ENCODE results near the gene ATP1A1. TPM values are rescaled to one million over a fixed set of nuclear protein-coding genes. Genes with fewer than 3 reads are reported as not detected.
A peak's percentile ranks its signal among the peaks of the same experiment; 100 is the strongest.

Gene ATP1A1
- total RNA-seq (100 to 1,000 TPM in 2 of 4 donors, 10 to 100 TPM in 2; 66.1 to 342 (median 150) TPM), polyA plus RNA-seq (100 to 1,000 TPM; 126 to 440 (median 309) TPM)
- long read RNA-seq, donor 1, transcript ATP1A1-201 (23 exons, 3,654 nt) = major isoform, 20 of 32 reads
- long read RNA-seq, donor 1, partial matches to known transcripts = 11 of 32 reads
- long read RNA-seq, donor 1, other reads (novel, unspliced or antisense) = 1 of 32 reads
- long read RNA-seq, donor 2, transcript ATP1A1-201 (23 exons, 3,654 nt) = major isoform, 295 of 410 reads
- long read RNA-seq, donor 2, partial matches to known transcripts = 93 of 410 reads
- long read RNA-seq, donor 2, other reads (novel, unspliced or antisense) = 17 of 410 reads

- TF ChIP-seq CTCF (IDR thresholded peaks at IDR 0.05) = no peak
- intact Hi-C loops (cut with DNase I) = loop anchor here in 1 of 2 donors (5.0 kb wide), 1 partner anchor 114 kb away; no protein-coding TSS in a partner anchor
Observed at GRCh38 chr1:116372651-116373430, at the start of gene ATP1A1. Gene ATP1A1, plus strand, starts transcription at chr1:116373244. Its CDS starts 268 bp downstream, at chr1:116373512.

GRCh38 chr1:116323491-116323890 is 49.6 kb upstream of the ATP1A1 start:
- H3K4me3 ChIP-seq = no peak overlapping the region
- TF ChIP-seq CTCF (IDR thresholded peaks at IDR 0.05) = no peak
- no peak for ATAC-seq
- H3K4me1 ChIP-seq = no peaks in the 10 kb centered on the region
- no peaks in the 10 kb centered on the region for H3K27me3 ChIP-seq (ENCODE audit: insufficient read depth in 3 of 3, low read length in 2 of 3)
- no peaks in the 10 kb centered on the region for H3K36me3 ChIP-seq (ENCODE audit: insufficient read depth in 1 of 2, low read depth in 1 of 2)
- no peak for DNase-seq
- WGBS, 3 donors = 70 to 83% (median 77%) methylated on average over 2 of the region's 2 CpGs
- no peaks in the 10 kb centered on the region for H3K9me3 ChIP-seq
- no peak overlapping the region for H3K27ac ChIP-seq
- intact Hi-C loops (cut with DNase I) = no loop called here

More at GRCh38 chr1:116372651-116373430, at the start of gene ATP1A1:
- H3K27ac ChIP-seq = peak within 1 kb of the TSS; percentile 89
- ATAC-seq (peak; percentile 76 to 88 (median 80)), DNase-seq (peak; percentile 98)
- no peaks in the 10 kb centered on the region for H3K36me3 ChIP-seq (ENCODE audit: insufficient read depth in 1 of 2, low read depth in 1 of 2)
- H3K4me3 ChIP-seq = peak within 1 kb of the TSS; percentile 81
- 0 to 2% (median 1%) methylated on average over 66 to 78 of the region's 78 CpGs for WGBS, 3 donors
- H3K27me3 ChIP-seq (ENCODE audit: insufficient read depth in 3 of 3, low read length in 2 of 3) = no peaks in the 10 kb centered on the region
- H3K4me1 ChIP-seq = peaks cover 49% of the 10 kb centered on the region
- no peaks in the 10 kb centered on the region for H3K9me3 ChIP-seq

GRCh38 chr1:116324411-116324810 is 48.6 kb upstream of the ATP1A1 start:
- DNase-seq (no peak), ATAC-seq (no peak)
- Histone ChIP-seq H3K27ac (no peak overlapping the region), H3K4me3 (no peak overlapping the region), H3K36me3 (ENCODE audit: insufficient read depth in 1 of 2, low read depth in 1 of 2) (no peaks in the 10 kb centered on the region), H3K9me3 (no peaks in the 10 kb centered on the region), H3K4me1 (no peaks in the 10 kb centered on the region), H3K27me3 (ENCODE audit: insufficient read depth in 3 of 3, low read length in 2 of 3) (no peaks in the 10 kb centered on the region)
- intact Hi-C loops (cut with DNase I) = no loop called here
- no peak for TF ChIP-seq CTCF (IDR thresholded peaks at IDR 0.05)
- 93 to 95% (median 93%) methylated on average over 3 of the region's 3 CpGs for WGBS, 3 donors

- DNase-seq (no peak), ATAC-seq (no peak)
- Histone ChIP-seq H3K27ac (no peak overlapping the region), H3K4me1 (no peaks in the 10 kb centered on the region), H3K27me3 (ENCODE audit: insufficient read depth in 3 of 3, low read length in 2 of 3) (no peaks in the 10 kb centered on the region), H3K4me3 (no peak overlapping the region), H3K9me3 (no peaks in the 10 kb centered on the region), H3K36me3 (ENCODE audit: insufficient read depth in 1 of 2, low read depth in 1 of 2) (no peaks in the 10 kb centered on the region)
- intact Hi-C loops (cut with DNase I) = no loop called here
- WGBS, 3 donors = 83 to 86% (median 85%) methylated on average over 2 of the region's 2 CpGs
- no peak for TF ChIP-seq CTCF (IDR thresholded peaks at IDR 0.05)
Observed at GRCh38 chr1:116325104-116325503, 47.9 kb upstream of the ATP1A1 start.

Measured in psoas muscle (tissue), 8 donors.